Measurements from ENCODE around the gene AGMO.

Gene AGMO

DNA sequence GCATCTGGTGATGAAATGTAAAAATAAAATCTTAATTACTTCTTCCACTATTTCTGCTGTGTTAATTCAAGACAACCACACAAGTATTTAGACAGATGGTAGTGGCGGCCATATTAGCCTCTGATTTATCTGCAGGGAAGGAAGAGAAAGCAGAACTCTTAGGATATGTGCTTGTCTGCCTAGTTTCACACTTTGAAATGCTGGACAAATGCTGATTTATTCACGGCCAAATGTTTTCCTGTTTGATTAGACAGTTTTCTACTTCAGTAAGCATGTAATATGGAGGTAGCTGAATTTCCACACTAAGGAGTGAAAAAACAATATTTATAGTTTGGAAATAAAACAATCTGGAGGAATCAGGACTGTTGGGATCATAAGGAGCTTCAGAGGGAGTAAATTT, 158.1 kb downstream of the AGMO start:
- intact Hi-C loops (cut with DNase I), result no loop called here
- DNase-seq, result no peak

DNA sequence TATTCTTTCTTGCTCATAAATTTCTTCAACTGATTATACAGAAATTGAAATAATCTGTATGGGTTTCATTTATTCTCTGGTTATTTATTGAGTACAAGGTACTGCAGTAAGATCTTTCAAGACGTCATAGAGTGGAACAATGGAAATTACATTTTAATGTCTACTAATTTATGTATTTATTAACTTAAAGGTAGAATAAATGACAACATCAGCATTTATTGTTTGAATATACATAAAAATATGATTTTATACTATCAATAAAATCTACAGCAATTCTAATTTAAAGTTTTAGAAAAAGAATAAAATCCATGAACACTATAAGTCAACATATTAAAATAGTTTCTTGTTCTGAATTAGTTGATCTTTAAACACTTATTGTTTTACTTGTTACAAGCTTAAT, 158.5 kb downstream of the AGMO start:
- no peak for DNase-seq

DNA sequence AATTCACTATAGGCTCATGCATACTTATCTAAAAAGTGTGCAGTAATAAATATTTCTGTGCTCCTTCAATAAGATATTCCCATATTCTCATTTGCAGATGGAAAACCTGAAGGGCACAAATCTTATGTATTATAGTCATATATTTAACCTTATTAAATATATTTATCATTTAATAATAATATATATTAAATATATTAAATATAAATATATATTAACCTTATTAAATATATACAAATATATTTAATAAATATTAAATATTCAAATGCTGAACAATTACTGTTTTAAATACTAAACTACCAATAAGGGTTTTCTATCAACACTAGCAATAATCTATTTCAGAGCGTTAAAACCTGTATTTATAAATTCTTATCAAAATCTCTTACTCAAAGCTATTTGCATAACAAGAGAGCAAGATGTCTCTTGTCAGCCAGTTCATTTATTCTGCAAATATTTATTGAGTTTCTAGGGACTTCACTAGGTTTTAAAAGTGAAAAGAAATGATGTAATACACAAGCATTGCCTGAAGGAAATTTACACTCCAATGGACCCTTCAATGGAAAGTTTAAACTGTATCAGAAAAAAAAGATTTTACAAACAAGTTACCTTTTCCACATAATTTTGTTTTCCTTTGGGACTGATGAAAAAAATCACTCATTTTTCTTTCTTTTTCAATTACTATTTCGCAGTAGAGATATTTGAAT, 159.2 kb downstream of the AGMO start:
- intact Hi-C loops (cut with DNase I), result no loop called here
- no peak for DNase-seq

More for the DNA sequence above, 158.5 kb downstream of the AGMO start:
- intact Hi-C loops (cut with DNase I), result no loop called here

DNA sequence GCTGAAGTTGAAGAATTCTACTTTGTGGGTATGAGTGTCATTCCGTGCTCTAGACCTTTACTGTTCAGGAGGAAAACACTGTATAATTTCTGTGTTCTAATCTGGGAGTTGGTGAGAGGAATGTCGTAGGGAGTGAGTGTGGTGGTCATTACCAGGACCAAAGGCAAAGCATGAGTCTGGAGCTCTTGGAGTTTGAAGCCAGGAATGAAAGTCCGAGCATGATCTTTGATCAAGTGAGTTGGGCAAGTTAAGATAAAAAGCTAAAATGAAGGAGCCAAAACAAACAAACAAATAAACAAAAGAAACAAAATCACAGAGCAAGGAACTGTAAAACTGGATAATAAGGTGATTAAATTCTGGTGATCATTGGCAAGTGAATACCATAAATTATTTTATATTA, 161.4 kb downstream of the AGMO start:
- DNase-seq, result no peak
- intact Hi-C loops (cut with DNase I), result no loop called here

DNA sequence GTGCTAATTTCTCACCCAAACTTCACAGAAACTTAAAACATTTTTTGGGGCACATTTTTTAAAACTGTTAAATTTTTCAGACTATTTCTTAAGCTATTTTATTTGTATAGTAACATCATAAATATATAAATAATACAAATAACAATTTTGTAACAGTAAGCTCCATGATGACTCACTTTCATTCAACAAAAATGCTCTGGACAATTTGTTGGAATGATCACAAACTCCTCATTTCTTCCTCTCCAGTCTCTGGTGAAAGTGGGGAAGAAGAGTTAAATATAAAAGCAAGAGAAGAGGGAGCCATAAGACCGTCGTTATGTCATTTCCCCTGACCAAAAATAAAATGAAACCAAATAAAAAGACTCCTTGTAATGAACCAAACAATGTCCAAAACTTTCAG, 162.4 kb downstream of the AGMO start:
- intact Hi-C loops (cut with DNase I), result no loop called here

DNA sequence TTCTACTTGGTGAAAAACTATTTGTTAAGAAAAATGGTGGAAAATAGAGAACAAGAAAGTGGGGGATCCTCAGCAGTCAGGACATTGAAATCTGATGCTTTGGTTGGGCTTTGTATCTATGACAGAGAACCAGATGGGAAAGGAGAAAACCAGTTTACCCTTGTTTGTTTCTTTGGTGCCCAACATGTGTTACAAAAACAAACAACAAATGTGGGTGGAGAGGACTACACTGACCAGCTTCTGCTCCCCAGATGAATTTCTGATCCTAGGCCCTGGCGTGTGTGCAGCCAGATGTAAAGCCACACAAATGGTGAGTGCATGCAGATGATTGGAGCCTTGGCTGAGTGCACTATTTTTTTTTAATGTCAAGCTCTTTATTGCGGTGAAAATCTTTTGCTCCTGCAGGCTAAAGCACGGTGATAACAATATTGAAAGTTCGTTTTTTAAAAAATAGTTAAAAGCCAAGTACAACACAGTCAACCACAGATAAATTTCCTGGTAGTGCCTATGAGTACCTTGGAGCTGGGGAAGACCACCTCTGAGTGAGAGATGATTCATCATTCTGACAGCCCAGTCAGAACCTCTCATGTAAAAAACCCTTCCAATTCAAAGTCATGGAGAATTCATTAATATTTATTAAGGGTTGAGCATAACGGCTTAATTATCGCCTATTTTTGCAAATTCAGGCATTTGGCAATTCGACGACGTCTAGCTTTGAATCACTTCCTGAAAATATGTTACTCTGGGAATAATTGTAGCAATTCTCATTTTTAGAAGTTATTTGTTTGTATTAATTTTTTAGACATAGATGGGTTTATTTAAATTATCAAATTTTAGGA, 163.7 kb downstream of the AGMO start:
- intact Hi-C loops (cut with DNase I), result no loop called here
- no peak for DNase-seq

More for the DNA sequence above, 162.4 kb downstream of the AGMO start:
- DNase-seq, result no peak

DNA sequence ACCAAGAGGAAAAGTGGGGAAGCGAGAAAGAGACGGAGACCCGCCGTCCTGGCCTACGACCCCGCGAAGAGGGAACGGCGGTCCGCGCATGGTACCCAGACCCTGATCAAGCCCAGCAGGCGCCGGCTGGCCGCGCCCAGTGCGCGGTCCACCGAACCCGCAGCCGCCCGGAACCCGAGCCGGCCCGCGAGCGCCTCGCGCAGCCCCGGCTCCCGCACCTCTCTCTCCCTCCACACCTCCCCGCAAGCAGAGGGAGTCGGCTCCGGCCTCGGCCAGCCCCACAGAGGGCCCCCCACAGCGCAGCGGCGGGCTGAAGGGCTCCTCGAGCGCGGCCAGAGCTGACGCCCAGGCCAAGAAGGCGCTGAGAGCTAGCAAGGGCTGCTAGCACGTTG, 164.7 kb downstream of the AGMO start:
- intact Hi-C loops (cut with DNase I), result no loop called here
- peak in 2 of 10 donors; percentile 64 to 69 for DNase-seq

DNA sequence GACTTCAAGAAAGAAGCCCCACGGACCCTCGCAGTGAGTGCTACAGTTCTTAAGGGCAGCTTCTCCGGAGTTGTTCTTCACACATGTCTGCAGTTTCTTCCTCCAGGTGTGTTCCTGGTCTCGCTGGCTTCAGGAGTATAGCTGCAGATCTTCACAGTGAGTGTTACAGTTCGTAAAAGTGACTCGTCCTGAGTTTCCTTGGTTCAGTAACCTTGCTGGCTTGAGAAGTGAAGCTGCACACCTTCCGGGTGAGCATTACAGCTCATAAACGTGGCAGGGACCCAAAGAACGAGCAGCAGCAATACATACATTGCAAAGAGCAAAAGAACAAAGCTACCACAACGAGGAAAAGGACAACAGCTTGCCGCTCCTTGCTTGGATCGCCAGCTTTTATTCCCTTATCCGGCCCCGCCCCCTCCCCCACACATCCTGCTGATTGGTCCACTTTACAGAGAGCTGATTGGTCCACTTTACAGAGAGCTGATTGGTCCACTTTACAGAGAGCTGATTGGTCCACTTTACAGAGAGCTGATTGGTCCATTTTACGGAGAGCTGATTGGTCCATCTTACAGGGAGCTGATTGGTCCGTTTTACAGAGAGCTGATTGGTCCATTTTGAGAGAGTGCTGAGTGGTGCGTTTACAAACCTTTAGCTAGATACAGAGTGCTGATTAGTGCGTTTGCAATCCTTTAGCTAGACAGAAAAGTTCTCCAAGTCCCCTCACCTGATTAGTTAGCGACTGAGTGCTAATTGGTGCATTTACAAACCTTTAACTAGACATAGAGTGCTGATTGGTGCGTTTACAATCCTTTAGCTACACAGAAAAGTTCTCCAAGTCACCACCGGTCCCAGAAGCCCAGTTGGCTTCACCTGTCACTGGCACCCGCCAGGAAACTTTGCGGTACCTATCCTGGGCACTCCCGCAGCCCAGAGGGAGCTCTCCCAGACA, 165.3 kb downstream of the AGMO start:
- DNase-seq, result peak in 1 of 10 donors; percentile 12
- intact Hi-C loops (cut with DNase I), result no loop called here

DNA sequence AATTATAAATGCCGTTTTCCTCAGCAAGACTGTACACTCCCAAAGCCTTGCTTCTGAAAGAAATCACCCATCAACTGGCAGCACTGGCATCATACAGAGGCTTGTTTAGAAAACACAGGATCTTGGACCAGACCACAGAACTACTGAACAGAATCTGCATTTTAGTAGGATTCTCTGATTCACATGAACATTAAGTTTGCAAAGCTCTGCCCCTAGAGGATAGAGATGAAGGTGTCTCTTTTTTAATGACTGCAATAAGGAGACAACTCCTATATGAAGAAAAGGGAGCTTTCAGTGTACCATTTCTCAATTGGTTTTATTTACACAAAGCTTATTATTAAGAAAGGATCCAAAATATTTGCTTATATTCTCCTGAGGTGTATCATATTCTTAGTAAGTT, 172.7 kb downstream of the AGMO start:
- DNase-seq, result no peak
- intact Hi-C loops (cut with DNase I), result no loop called here

DNA sequence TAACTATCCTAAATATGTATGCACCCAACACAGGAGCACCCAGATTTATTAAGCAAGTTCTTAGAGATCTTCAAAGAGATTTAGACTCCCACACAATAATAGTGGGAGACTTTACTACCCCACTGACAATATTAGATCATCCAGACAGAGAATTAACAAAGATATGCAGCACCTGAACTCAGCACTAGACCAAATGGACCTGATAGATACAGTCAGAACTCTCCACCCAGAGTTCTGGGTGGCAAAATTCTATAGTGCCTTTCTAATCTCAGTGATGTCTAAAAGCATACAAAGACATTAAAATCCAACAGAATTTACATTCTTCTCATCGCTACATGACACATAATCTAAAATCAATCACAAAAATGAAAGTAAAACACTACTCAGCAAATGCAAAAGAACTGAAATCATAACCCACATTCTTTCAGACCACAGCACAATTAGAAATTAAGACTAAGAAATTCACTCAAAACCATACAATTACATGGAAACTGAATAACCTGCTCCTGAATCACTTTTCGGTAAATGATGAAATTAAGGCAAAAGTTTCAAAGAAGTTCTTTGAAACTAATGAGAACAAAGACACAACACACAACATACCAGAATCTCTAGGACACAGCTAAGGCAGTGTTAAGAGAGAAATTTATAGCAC, 183.2 kb downstream of the AGMO start:
- no peak for DNase-seq
- intact Hi-C loops (cut with DNase I), result no loop called here

DNA sequence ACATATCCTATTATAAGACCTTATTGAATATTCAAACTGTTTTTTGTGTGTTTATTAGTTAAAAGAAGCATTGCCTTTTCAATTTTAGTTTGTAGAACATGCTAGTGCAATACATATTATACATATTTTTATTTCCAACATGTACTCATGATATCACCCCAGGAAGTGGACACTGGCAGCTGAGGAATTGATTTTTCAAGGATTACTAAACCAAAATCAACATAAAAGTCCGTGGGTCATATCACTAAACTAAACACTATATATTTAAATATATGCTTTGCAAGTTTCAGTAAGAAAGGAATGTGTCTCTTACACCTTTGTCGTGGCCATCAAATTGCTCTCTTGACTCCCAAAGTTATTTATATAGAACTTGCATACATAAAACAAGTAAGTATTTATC, 185.2 kb downstream of the AGMO start:
- intact Hi-C loops (cut with DNase I), result no loop called here
- no peak for DNase-seq

DNA sequence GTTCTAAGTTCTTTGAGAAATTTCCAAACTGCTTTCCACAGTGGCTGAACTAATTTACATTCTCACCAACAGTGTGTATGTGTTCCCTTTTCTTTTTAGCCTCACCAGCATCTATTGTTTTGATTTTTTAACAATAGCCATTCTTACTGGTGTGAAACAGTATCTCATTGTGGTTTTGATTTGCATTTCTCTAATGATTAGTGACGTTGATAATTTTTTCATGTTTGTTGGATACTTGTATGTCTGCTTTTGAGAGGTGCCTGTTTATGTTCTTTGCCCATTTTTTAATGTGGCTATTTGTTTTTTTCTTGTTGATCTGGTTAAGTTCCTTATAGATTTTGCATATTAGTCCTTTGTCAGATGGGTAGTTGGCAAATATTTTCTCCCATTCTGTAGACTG, 191.4 kb downstream of the AGMO start:
- intact Hi-C loops (cut with DNase I), result no loop called here
- no peak for DNase-seq

DNA sequence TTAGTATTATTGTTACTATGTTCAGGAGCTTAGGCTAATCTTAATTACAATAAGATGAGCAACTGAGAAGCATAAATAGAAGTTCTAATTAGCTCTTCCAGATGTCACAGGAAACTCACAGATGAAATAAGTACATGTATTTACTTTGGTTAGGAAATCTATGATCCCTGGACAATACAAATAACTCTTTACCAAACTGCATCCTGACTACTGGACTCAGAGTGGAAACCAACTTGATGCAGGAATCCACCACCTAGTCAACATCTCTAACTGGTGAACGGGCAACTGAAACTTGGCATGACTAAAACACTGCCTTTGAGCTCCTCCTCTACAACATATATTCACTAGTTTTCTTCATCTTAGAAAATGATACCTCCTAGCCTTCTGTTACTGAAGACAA, 193.2 kb downstream of the AGMO start:
- intact Hi-C loops (cut with DNase I), result no loop called here
- DNase-seq, result no peak

DNA sequence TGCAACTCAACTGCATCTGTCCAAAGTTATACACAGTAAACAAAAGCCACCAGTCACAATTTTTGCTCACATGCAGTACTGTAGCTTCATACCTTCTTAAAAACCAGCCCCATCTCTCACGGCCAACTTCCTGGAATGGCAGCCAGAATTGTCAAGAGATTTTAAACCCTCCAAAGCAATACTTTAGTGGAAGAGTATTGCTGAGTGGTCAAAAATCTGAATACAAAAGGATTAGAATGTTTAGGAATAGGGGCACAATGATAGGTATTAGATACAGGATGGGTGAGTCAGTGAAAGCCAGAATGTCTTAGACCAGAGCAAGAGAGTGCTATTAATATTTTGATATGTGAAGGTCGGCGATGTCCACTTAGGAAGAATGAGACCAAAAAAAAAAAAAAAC, 193.9 kb downstream of the AGMO start:
- DNase-seq, result no peak
- intact Hi-C loops (cut with DNase I), result no loop called here

DNA sequence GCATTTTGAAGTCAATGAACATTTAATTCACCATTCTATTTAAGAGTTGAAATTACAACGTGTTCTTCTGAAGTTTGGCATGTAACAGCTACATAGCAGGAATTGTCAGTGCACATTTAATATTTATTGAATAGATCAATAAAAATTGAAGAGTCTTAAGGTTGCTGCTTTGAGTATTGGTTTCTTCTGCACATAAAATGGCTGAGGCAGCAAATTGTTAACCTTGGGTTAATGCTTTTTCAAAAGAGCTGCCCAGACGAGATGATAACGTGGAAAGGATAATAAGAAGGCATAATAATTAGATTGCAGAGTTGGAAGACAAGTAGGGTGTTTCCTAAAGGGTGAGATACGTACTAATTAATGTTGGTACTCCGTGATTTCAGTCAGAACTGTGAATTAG, 203.7 kb downstream of the AGMO start:
- DNase-seq, result no peak
- intact Hi-C loops (cut with DNase I), result no loop called here

DNA sequence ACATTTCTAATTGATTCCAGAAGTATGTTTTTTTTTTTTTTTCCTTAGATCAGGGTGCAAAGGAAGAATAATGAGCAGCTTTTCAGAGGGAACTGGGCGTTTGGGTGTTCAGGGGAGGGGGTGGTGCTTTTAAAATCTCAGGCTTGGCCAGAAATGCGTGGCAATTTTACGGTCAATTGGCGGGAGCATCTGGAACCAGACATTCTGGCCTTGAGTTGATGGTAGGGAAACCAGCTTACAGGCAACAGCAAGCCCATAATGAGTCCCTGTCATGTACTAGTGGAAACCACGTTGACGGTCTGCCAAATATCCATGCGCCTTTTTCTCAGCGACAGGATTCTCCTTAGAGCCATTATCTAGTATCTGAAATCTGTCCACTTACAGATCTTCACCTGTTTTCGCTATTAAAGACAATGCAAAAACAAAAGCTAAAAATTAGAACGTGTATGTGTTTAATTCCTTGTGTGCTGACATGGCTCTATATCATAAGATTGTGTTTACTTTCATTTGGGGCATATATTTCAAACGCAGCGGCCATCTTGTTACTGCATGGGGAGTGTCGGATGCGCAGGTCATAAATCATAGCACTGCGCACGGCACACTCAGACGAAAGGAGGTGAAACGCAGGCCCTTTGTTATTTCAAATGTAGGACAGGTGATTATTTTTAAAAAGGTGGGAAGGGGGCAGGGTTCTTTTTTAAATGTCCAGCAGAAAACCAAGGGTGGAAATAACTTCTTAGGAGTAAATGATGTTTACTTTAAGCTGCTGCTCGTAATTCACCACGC, 209.2 kb downstream of the AGMO start:
- no peak for DNase-seq
- intact Hi-C loops (cut with DNase I), result no loop called here

DNA sequence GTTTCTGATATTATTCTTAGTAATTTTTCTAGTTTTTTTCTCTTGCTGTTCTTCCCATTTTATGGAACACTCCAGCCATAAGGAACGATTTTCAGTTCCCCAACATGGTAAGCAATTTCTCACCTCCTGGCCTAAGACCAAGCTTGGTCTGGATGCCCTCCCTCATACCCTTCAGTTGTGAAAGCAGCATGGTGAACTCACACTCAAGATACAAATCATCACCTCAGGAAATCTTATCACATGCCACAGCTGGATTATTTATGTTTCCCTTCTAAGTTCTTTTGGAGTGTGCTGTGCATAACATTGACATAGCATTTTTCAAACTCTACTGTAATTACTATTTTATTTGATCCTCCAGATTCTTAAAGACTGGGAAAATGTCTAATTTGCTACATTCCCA, 216.6 kb downstream of the AGMO start:
- intact Hi-C loops (cut with DNase I), result no loop called here
- DNase-seq, result no peak

DNA sequence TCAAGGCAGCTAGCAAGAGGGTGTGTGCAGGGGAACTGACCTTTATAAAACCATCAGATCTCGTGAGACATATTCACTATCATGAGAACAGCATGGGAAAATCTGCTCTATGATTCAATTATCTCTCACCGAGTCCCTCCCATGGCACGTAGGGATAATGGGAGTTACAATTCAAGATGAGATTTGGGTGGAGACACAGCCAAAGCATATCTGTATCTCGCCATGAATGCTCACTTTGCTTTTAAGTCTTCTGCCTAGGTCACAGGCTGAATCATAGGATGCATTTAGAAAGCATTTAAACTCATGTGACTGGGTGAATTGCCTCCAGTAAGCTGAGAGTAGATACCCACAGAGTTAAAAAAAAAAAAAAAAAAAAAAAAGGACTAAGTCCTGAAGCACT, 220.0 kb downstream of the AGMO start:
- intact Hi-C loops (cut with DNase I), result no loop called here
- DNase-seq, result no peak

DNA sequence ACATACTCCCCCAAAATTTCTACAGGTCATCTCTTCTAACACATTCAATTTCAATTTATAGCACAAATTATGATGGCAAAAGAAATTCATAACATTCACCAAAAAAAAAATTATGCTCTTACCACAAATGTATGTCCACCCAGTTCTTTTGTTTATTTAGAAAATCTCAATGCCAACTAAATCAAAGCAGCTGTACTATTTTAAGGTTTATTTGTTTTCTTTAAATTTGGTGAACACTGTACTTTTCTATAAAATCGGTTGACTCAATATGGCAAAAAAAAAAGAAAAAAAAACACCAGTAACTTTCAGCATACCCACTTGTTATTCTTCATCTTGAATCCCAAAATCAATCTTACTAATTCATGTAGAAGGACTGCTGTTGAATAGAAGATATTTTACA, 225.7 kb downstream of the AGMO start:
- intact Hi-C loops (cut with DNase I), result no loop called here
- no peak for DNase-seq

DNA sequence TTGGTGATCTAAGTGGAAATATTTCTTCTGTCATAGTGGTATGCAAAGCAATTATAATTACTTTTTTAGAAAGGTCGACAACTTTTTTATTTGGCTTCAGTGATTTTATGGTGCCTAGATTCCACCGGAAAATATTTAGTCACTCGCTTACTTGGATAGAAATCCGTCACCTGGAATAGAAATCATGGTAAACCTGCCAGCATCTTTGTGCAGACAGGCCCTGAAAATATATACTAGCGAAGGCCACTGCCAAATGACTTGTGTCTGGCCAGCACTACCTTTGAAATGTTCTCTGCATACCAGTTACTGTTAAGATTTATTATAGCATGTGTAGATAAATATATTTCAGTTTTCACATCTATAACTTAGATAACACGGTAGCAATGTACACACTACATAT, 226.4 kb downstream of the AGMO start:
- DNase-seq, result no peak
- intact Hi-C loops (cut with DNase I), result no loop called here
